Cerebellar nuclear complex (tissue), 1 donor: Measurements from ENCODE around the gene CLEC17A.

Experiments
- DNase-seq, 2 experiments: peaks; one replicate each; lab custom pipeline; 2025; lab: John Stamatoyannopoulos, UW

CLEC17A gene

DNA sequence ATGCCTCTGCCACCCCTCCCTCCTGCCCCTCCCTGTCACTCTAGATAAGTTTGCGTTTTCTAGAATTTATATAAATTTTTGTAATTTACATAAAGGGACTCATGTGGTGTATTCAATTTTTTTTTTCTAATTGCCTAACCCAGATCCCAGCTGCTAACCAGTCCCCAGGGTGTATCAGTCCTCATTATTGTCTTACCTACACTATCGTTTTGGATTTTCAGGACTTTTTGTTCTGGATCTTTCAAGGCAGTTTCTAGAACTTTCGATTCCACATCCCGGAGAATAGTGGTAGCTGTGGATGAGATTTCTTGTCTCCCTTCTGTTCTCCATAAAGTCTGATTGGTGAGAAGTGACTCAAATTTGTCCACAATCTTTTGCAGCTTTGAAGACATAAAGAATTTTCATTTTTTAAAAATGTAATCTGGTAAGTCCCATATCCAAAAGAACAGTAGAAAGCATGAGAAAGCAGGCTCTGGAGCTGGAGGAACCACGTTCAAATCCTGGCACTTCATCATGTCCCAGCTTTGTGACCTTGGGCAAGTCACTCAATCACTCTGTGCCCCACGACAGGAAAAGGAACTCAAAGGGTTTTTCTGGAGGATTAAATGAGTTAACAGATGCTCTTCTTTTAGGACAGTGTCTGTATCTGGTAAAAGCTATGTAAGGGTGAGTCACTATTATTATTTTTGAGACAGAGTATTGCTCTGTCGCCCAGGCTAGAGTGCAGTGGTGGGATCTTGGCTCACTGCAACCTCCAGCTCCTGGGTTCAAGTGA is 72.1 kb downstream of the CLEC17A start:
- DNase-seq, result no peak

GRCh38 chr19:14655726-14656125 is 72.8 kb downstream of the CLEC17A start:
- no peak for DNase-seq

DNA sequence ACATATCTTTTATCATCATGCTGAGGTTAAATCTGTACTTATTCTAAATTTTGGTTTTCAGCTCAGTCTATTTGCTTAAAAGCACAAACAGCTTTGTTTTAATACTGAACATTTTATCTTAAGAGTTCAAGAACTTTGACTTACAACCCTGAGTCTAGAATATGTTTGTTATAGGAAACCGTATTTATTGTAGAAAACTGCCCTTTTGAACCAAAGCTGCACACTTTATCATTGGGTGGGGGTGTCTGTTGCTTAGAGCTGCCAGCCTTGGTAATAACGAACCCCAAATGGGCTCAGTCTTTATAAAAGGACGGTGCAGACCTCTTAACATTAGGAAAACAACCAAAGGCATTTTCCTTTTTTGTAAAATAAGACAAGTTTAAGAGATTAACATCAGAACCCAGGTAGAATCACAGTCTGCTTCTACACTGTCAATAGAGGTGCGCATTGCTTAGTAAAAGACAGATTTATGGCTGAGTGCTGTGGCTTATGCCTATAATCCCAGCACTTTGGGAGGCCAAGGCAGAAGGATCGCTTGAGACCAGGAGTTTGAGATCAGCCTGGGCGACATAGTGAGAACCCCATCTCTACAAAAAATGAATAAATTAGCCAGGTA is 77.1 kb downstream of the CLEC17A start:
- no peak for DNase-seq

GRCh38 chr19:14661372-14661924 is 78.6 kb downstream of the CLEC17A start:
- DNase-seq, result no peak
